CD4-positive, alpha-beta T cell (primary cell): ENCODE measurements around the gene ARL13A. TPM values are rescaled to one million over a fixed set of nuclear protein-coding genes. Genes with fewer than 3 reads are reported as not detected.

Experiments used
- ATAC-seq: fragments of 200-7000 bp; cut with Tn5 transposase; one replicate; pipeline ENCODE4 v1.10.0; 2022; ENCODE audit warnings: mild to moderate bottlenecking; ENCODE audit not compliant: poor library complexity
- CTCF ChIA-PET: fragments of 350-600 bp; sonication (Branson Sonifier 250); formaldehyde crosslinking; loops from one replicate; lab custom pipeline; 2021; ENCODE audit warnings: antibody characterized with exemption, inconsistent platforms; lab: Charles Lee
- POLR2A ChIA-PET: fragments of 350-600 bp; sonication (Branson Sonifier 250); formaldehyde crosslinking; loops from one replicate; lab custom pipeline; 2021; ENCODE audit warnings: antibody characterized with exemption, inconsistent platforms; lab: Charles Lee
- DNase-seq, 14 experiments: peaks; one replicate each; pipeline ENCODE4 v3.0.0-alpha.2; 2013 to 2020; ENCODE audit warnings: mixed read lengths in 2 of 14
- H3K27ac ChIP-seq, 2 donors: one replicate each; pipeline versions ENCODE4 v1.5.1 to v1.7.0; 2013; ENCODE audit warnings: low read length in 2 of 2, low read depth in 1 of 2, mild to moderate bottlenecking in 1 of 2
- H3K27me3 ChIP-seq, 2 experiments: 1 replicate in 1 of 2; 2 replicates in 1 of 2; pipeline versions ENCODE4 v1.6.1 to v1.7.0; 2013; ENCODE audit warnings: low read length in 2 of 2, control low read depth in 1 of 2, mild to moderate bottlenecking in 1 of 2, moderate library complexity in 1 of 2; ENCODE audit not compliant: insufficient read depth in 2 of 2, control insufficient read depth in 1 of 2
- H3K36me3 ChIP-seq: one replicate; pipeline ENCODE4 v1.6.1; 2013; ENCODE audit warnings: low read length, control low read depth; ENCODE audit not compliant: insufficient read depth
- H3K4me1 ChIP-seq: one replicate; pipeline ENCODE4 v1.6.1; 2013; ENCODE audit warnings: low read length, control low read depth; ENCODE audit not compliant: insufficient read depth
- H3K4me3 ChIP-seq: one replicate; pipeline ENCODE4 v1.5.1; 2013; ENCODE audit warnings: mild to moderate bottlenecking, low read length, moderate library complexity
- H3K9me3 ChIP-seq, 2 experiments: 1 replicate in 1 of 2; 2 replicates in 1 of 2; pipeline versions ENCODE4 v1.6.1 to v1.7.0; 2013; ENCODE audit warnings: low read length in 2 of 2, mild to moderate bottlenecking in 2 of 2, control low read depth in 1 of 2, moderate library complexity in 1 of 2; ENCODE audit not compliant: control insufficient read depth in 1 of 2, insufficient read depth in 1 of 2
- H3K27ac Mint-ChIP-seq: one replicate; pipeline ENCODE4 v1.8.0; 2020; ENCODE audit warnings: mixed read lengths
- H3K27me3 Mint-ChIP-seq: one replicate; pipeline ENCODE4 v1.8.0; 2021; ENCODE audit warnings: mixed read lengths
- H3K36me3 Mint-ChIP-seq: one replicate; pipeline ENCODE4 v1.8.0; 2021; ENCODE audit warnings: low read depth, mixed read lengths
- H3K4me1 Mint-ChIP-seq: one replicate; pipeline ENCODE4 v1.8.0; 2021; ENCODE audit warnings: low read depth, mixed read lengths
- H3K4me3 Mint-ChIP-seq: one replicate; pipeline ENCODE4 v1.8.0; 2020; ENCODE audit warnings: mild to moderate bottlenecking, mixed read lengths
- H3K9me3 Mint-ChIP-seq: one replicate; pipeline ENCODE4 v1.8.0; 2020; ENCODE audit warnings: mixed read lengths
- intact Hi-C, 2 experiments: fragments of 100-400 bp; cut with DNase I in 1 of 2; cut with micrococcal nuclease in 1 of 2; formaldehyde crosslinking; loops; one replicate each; pipeline versions ENCODE4 v1.15.1 to v1.9.0; 2023 to 2025; cut with DNase I, micrococcal nuclease
- total RNA-seq, 174 experiments: library from RNA in 2 of 174; stranded (reverse) in 2 of 174; gene quantifications; one replicate each; pipeline ENCODE4 v1.2.3 and lab custom pipeline; 2021 to 2026
- TF ChIP-seq, protein P1 (sequence below): fragments of 200-600 bp; IDR thresholded peaks from one replicate; pipeline ENCODE4 v1.8.0; 2022; ENCODE audit warnings: antibody characterized with exemption, mild to moderate bottlenecking

The ARL13A gene
- total RNA-seq, 2 experiments from 2014 or later: not detected

DNA sequence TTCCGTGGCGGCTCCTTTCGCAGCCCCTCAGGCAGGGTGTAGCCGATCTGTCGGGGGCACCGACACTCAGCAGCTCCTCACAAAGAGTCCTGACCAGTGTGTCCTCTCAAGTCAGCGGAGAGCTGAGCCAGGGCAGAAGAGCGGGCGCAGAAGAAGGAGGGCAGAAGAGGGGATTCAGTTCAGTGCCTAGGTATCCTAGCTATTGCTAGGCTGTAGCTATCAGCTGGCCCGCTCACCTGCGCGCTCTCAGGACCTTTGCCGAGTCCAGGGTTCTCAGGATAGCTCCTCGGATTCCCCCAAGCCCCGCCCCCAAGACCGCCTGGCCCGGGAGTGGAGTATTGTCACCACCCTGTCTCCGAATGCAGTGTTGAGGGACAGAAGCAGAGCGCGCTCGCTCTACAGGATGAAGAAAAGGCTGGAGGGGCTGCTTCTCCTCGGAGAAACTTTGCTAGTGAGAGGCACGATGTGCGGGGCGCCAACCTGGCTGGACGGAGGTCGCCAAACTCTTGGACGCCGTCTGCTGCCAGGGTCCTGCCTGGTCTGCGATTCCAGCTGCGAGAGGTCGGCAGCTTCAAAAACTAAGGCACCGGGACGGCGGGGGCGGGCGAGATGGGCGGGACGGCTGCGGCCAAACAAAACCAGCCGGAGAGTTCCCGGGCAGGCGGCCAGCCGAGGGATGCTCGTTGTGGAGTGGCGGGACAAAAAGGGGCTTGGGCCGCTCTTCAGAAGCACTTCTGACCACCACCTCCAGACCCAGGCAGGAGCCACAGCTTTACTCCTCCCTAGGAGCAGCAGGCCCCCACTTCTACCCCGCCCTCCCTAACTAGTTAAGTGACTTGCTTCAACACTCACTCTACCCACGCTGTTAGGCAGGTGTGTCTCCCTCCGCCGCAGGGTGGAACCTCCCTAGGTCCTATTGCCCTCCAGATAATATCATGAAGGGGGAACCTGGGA, 40.6 kb upstream of the ARL13A start, which contains the start of gene XKRX:
Gene XKRX (minus strand): TSS at position 258 of the 954 bp plus-strand sequence. CDS start 613 bp downstream, outside the sequence.
- H3K27me3 Mint-ChIP-seq: no peaks in the 10 kb centered on the region
- Histone ChIP-seq H3K4me3 (peak within 1 kb of the TSS; percentile 58), H3K27ac (peak within 1 kb of the TSS in 1 of 2 donors; percentile 13)

DNA sequence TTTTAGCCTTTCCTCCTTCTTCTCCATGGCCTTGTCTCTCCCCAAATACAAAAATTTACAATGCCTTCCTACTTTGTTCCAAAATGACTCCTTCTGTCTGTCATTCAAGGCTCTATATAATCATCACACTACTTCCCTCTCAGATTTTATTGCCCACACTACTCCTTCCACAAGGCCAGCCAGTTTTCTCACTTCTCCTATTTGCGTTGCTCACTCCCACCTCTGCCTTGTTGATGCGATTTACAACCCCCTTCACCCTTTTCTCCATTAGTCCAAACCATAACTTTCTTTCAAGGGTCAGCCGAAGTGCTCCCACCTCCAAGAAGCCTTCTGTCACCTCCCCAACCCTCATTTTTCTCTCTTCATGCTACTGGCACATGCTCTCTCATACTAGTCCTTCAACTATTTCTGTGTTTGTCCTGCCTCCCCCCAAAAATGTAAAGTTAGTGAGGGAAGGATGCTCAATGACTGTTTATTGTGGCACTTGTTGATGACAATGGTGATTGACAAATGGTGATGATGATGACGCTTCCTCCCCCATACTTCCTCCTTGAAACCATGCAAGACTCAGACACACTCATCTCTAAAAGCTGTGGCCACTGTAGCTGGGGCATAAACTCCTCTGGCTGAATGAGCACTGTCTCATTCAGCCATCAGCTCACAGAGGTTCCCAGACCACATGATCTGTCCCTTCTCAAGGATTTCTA, 38.1 kb upstream of the ARL13A start:
- CTCF ChIA-PET: no interaction called here
- H3K9me3 Mint-ChIP-seq: no peaks in the 10 kb centered on the region
- no peak for ATAC-seq
- H3K27me3 Mint-ChIP-seq: no peaks in the 10 kb centered on the region
- H3K27me3 ChIP-seq: no peaks in the 10 kb centered on the region
- peaks cover 30% of the 10 kb centered on the region for H3K4me1 Mint-ChIP-seq
- no peaks in the 10 kb centered on the region for H3K36me3 ChIP-seq
- no peak overlapping the region for H3K27ac ChIP-seq
- H3K4me3 Mint-ChIP-seq: peak overlapping the region; percentile 66
- intact Hi-C loops: no loop called here
- H3K36me3 Mint-ChIP-seq: no peaks in the 10 kb centered on the region
- TF ChIP-seq, protein P1, sequence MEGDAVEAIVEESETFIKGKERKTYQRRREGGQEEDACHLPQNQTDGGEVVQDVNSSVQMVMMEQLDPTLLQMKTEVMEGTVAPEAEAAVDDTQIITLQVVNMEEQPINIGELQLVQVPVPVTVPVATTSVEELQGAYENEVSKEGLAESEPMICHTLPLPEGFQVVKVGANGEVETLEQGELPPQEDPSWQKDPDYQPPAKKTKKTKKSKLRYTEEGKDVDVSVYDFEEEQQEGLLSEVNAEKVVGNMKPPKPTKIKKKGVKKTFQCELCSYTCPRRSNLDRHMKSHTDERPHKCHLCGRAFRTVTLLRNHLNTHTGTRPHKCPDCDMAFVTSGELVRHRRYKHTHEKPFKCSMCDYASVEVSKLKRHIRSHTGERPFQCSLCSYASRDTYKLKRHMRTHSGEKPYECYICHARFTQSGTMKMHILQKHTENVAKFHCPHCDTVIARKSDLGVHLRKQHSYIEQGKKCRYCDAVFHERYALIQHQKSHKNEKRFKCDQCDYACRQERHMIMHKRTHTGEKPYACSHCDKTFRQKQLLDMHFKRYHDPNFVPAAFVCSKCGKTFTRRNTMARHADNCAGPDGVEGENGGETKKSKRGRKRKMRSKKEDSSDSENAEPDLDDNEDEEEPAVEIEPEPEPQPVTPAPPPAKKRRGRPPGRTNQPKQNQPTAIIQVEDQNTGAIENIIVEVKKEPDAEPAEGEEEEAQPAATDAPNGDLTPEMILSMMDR: no peak
- peak overlapping the region; percentile 44 for H3K27ac Mint-ChIP-seq
- H3K4me3 ChIP-seq: no peak overlapping the region
- H3K4me1 ChIP-seq: peaks cover 7% of the 10 kb centered on the region
- POLR2A ChIA-PET: no interaction called here
- H3K9me3 ChIP-seq: no peaks in the 10 kb centered on the region
- no peak for DNase-seq

More for the DNA sequence above, 40.6 kb upstream of the ARL13A start, which contains the start of gene XKRX:
- Mint-ChIP-seq H3K4me3 (peak within 1 kb of the TSS; percentile 92), H3K27ac (peak within 1 kb of the TSS; percentile 71), H3K36me3 (no peaks in the 10 kb centered on the region), H3K4me1 (peaks cover 55% of the 10 kb centered on the region), H3K9me3 (no peaks in the 10 kb centered on the region)
- no peaks in the 10 kb centered on the region for H3K27me3 ChIP-seq
- peak; percentile 86 for ATAC-seq
- TF ChIP-seq, protein P1: no peak
- no peaks in the 10 kb centered on the region for H3K9me3 ChIP-seq
- DNase-seq: peak in 13 of 14 experiments; percentile 1 to 51 (median 32)
- POLR2A ChIA-PET: interaction anchor here (1.0 kb wide), 1 partner anchor 10 kb away, joined by 4 read pairs; no protein-coding TSS in a partner anchor
- no peaks in the 10 kb centered on the region for H3K36me3 ChIP-seq
- peaks cover 7% of the 10 kb centered on the region for H3K4me1 ChIP-seq
- intact Hi-C loops: no loop called here
- CTCF ChIA-PET: no interaction called here

DNA sequence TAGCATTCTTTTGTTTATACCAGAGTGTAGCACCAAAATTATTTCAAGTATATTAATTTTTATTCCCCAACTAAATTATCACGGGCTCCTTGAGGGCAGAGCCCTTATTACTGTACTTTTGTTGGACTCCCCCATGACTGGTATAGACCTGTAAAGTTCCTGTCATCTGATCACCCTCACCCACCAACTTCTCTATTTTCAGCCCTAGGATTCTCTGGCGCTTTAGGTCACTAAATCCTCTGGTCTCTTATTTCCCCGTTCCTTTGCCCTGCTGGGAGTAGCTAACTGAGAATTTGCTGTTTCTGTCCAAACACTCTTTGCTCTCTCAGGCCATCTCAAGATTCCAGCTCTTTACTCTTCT, 37.6 kb upstream of the ARL13A start:
- POLR2A ChIA-PET: no interaction called here
- ATAC-seq (no peak), DNase-seq (no peak)
- Mint-ChIP-seq H3K4me3 (no peak overlapping the region), H3K36me3 (no peaks in the 10 kb centered on the region), H3K9me3 (no peaks in the 10 kb centered on the region), H3K4me1 (peaks cover 25% of the 10 kb centered on the region), H3K27ac (peak overlapping the region; percentile 44), H3K27me3 (no peaks in the 10 kb centered on the region)
- H3K27me3 ChIP-seq: no peaks in the 10 kb centered on the region
- CTCF ChIA-PET: no interaction called here
- peaks cover 7% of the 10 kb centered on the region for H3K4me1 ChIP-seq
- TF ChIP-seq, protein P1: no peak
- intact Hi-C loops: no loop called here
- no peaks in the 10 kb centered on the region for H3K36me3 ChIP-seq
- H3K27ac ChIP-seq: no peak overlapping the region
- no peak overlapping the region for H3K4me3 ChIP-seq
- no peaks in the 10 kb centered on the region for H3K9me3 ChIP-seq
